Neural progenitor cell (in vitro differentiated cells): Measurements from ENCODE around the gene ZNF135. TPM values are rescaled to one million over a fixed set of nuclear protein-coding genes. Genes with fewer than 3 reads are reported as not detected.

Source experiments
- DNase-seq: peaks from one replicate; pipeline ENCODE4 v3.0.0-alpha.2; 2016; ENCODE audit warnings: low spot score
- H2AFZ ChIP-seq: fragments of 200-600 bp; sonication (generic); replicated peaks from 2 replicates; pipeline ENCODE4 v1.6.1; 2016; ENCODE audit warnings: antibody characterized with exemption
- H3F3A ChIP-seq: fragments of 200-600 bp; sonication (generic); 2 replicates; pipeline ENCODE4 v1.6.1; 2016; ENCODE audit warnings: antibody characterized with exemption, low read depth
- H3K27ac ChIP-seq: fragments of 200-600 bp; sonication (generic); 2 replicates; pipeline ENCODE4 v1.5.1; 2016; ENCODE audit warnings: mild to moderate bottlenecking
- H3K27me3 ChIP-seq: fragments of 200-600 bp; sonication (generic); 2 replicates; pipeline ENCODE4 v1.6.1; 2016; ENCODE audit warnings: mild to moderate bottlenecking, moderate library complexity
- H3K36me3 ChIP-seq: fragments of 200-600 bp; sonication (generic); 2 replicates; pipeline ENCODE4 v1.5.1; 2016
- H3K4me1 ChIP-seq: fragments of 200-600 bp; sonication (generic); 2 replicates; pipeline ENCODE4 v1.6.1; 2016; ENCODE audit warnings: mixed run types
- H3K4me2 ChIP-seq: fragments of 200-600 bp; sonication (generic); 2 replicates; pipeline ENCODE4 v1.6.1; 2016
- H3K4me3 ChIP-seq: fragments of 200-600 bp; sonication (generic); 2 replicates; pipeline ENCODE4 v1.5.1; 2016
- H3K79me2 ChIP-seq: fragments of 200-600 bp; sonication (generic); 2 replicates; pipeline ENCODE4 v1.6.1; 2016; ENCODE audit warnings: low read depth
- H3K9ac ChIP-seq: fragments of 200-600 bp; sonication (generic); 2 replicates; pipeline ENCODE4 v1.6.1; 2016
- H3K9me3 ChIP-seq: fragments of 200-600 bp; sonication (generic); 2 replicates; pipeline ENCODE4 v1.5.1; 2016; ENCODE audit warnings: low read depth
- H4K20me1 ChIP-seq: fragments of 200-600 bp; sonication (generic); 2 replicates; pipeline ENCODE4 v1.6.1; 2016; ENCODE audit warnings: low read depth
- H3K27ac Mint-ChIP-seq: 3 replicates; pipeline ENCODE4 v1.8.0; 2021; ENCODE audit warnings: mixed read lengths
- H3K27me3 Mint-ChIP-seq: 2 replicates; pipeline ENCODE4 v1.8.0; 2022; ENCODE audit warnings: low read depth, mild to moderate bottlenecking, inconsistent platforms, moderate library complexity, mixed read lengths; ENCODE audit not compliant: insufficient read depth
- H3K36me3 Mint-ChIP-seq: 3 replicates; pipeline ENCODE4 v1.8.0; 2021; ENCODE audit warnings: mixed read lengths
- H3K4me1 Mint-ChIP-seq: 3 replicates; pipeline ENCODE4 v1.8.0; 2021; ENCODE audit warnings: mixed read lengths
- H3K4me3 Mint-ChIP-seq: 3 replicates; pipeline ENCODE4 v1.8.0; 2021; ENCODE audit warnings: mild to moderate bottlenecking, moderate library complexity, mixed read lengths
- H3K9me3 Mint-ChIP-seq: 3 replicates; pipeline ENCODE4 v1.8.0; 2020; ENCODE audit warnings: mixed read lengths
- EZH2 ChIP-seq: fragments of 200-600 bp; sonication (generic); IDR thresholded peaks from 2 replicates; pipeline ENCODE4 v1.6.1; 2017; ENCODE audit warnings: antibody characterized with exemption, mild to moderate bottlenecking, moderate library complexity
- EZH2phosphoT487 ChIP-seq: fragments of 200-600 bp; sonication (generic); IDR thresholded peaks from 2 replicates; pipeline ENCODE4 v1.6.1; 2017; ENCODE audit warnings: antibody characterized with exemption
- total RNA-seq: library from RNA; depleted of rRNA; stranded (reverse); fragments of >200 nt; gene quantifications from 2 replicates; pipeline ENCODE4 v1.2.3, GENCODE V29; 2015; ENCODE audit warnings: low replicate concordance
- TF ChIP-seq, protein P1 (sequence below): fragments of 200-600 bp; sonication (generic); IDR thresholded peaks from 2 replicates; pipeline ENCODE4 v1.5.1; 2017; ENCODE audit warnings: antibody characterized with exemption, mild to moderate bottlenecking

The ZNF135 gene
- total RNA-seq, 1 donor from 2014 or later, result 11.1 TPM

- H4K20me1 ChIP-seq, result no peaks in the 10 kb centered on the region
- H3K79me2 ChIP-seq, result no peaks in the 10 kb centered on the region
- no peak overlapping the region for H3K9ac ChIP-seq
- no peak overlapping the region for H3K27ac ChIP-seq
- H2AFZ ChIP-seq, result no peak overlapping the region
- H3K4me1 ChIP-seq, result no peaks in the 10 kb centered on the region
- TF ChIP-seq EZH2phosphoT487 (no peak), EZH2 (no peak)
- TF ChIP-seq, protein P1, sequence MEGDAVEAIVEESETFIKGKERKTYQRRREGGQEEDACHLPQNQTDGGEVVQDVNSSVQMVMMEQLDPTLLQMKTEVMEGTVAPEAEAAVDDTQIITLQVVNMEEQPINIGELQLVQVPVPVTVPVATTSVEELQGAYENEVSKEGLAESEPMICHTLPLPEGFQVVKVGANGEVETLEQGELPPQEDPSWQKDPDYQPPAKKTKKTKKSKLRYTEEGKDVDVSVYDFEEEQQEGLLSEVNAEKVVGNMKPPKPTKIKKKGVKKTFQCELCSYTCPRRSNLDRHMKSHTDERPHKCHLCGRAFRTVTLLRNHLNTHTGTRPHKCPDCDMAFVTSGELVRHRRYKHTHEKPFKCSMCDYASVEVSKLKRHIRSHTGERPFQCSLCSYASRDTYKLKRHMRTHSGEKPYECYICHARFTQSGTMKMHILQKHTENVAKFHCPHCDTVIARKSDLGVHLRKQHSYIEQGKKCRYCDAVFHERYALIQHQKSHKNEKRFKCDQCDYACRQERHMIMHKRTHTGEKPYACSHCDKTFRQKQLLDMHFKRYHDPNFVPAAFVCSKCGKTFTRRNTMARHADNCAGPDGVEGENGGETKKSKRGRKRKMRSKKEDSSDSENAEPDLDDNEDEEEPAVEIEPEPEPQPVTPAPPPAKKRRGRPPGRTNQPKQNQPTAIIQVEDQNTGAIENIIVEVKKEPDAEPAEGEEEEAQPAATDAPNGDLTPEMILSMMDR, result no peak
- H3K27ac Mint-ChIP-seq, result no peak overlapping the region
- H3K36me3 Mint-ChIP-seq, result peaks cover 39% of the 10 kb centered on the region
- H3K4me1 Mint-ChIP-seq, result no peaks in the 10 kb centered on the region
- no peaks in the 10 kb centered on the region for H3F3A ChIP-seq
- no peaks in the 10 kb centered on the region for H3K27me3 ChIP-seq
- H3K27me3 Mint-ChIP-seq, result peaks cover 3% of the 10 kb centered on the region
- peaks cover 4% of the 10 kb centered on the region for H3K36me3 ChIP-seq
- no peak overlapping the region for H3K4me3 ChIP-seq
- H3K4me3 Mint-ChIP-seq, result no peak overlapping the region
- H3K9me3 ChIP-seq, result no peaks in the 10 kb centered on the region
- no peak overlapping the region for H3K4me2 ChIP-seq
- peaks cover 64% of the 10 kb centered on the region for H3K9me3 Mint-ChIP-seq
- DNase-seq, result no peak
Observed at GRCh38 chr19:58084596-58085347, 25.7 kb downstream of the ZNF135 start.

DNA sequence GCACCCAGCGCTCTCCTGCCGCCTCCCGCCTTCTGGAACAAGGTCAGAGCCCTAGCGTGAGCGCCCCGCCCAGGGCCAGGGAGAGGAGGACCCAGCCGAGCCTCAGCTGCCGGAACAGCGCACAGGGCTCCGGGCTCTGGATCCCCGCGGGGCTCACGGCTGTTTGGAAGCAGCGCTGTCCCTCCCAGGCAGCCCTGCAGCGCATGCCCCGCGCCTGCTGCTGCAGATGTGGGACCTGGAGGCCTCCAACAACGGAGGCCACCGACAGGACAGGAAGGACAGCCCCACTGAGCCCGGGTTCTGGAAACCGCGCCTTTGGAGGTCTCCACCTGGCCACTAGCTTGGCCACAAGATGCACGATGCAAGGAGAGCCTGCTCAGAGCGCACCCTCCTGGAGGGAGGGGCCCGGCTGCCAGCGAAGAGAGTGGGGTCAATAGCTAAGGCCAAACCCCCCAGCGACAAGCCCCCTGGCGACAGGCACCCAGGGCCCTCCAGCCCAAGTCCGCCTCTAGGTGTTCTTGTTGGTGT, 26.3 kb downstream of the ZNF135 start:
- Histone ChIP-seq H3K4me3 (no peak overlapping the region), H3K4me1 (no peaks in the 10 kb centered on the region), H3K27ac (no peak overlapping the region), H3K27me3 (no peaks in the 10 kb centered on the region), H3K9ac (no peak overlapping the region), H3K79me2 (no peaks in the 10 kb centered on the region), H3K4me2 (no peak overlapping the region), H4K20me1 (no peaks in the 10 kb centered on the region), H3F3A (no peaks in the 10 kb centered on the region), H2AFZ (no peak overlapping the region), H3K9me3 (no peaks in the 10 kb centered on the region), H3K36me3 (peaks cover 4% of the 10 kb centered on the region)
- DNase-seq, result no peak
- peaks cover 64% of the 10 kb centered on the region for H3K9me3 Mint-ChIP-seq
- TF ChIP-seq, protein P1, result no peak
- no peak for TF ChIP-seq EZH2
- TF ChIP-seq EZH2phosphoT487, result no peak
- no peak overlapping the region for H3K4me3 Mint-ChIP-seq
- H3K4me1 Mint-ChIP-seq, result no peaks in the 10 kb centered on the region
- peaks cover 3% of the 10 kb centered on the region for H3K27me3 Mint-ChIP-seq
- H3K27ac Mint-ChIP-seq, result no peak overlapping the region
- H3K36me3 Mint-ChIP-seq, result peaks cover 44% of the 10 kb centered on the region

- Histone ChIP-seq H3K79me2 (no peaks in the 10 kb centered on the region), H3K36me3 (peaks cover 4% of the 10 kb centered on the region), H3K27me3 (no peaks in the 10 kb centered on the region), H3K9me3 (no peaks in the 10 kb centered on the region), H3K4me1 (no peaks in the 10 kb centered on the region), H3K4me2 (no peak overlapping the region), H3K4me3 (no peak overlapping the region), H3K27ac (no peak overlapping the region), H3F3A (no peaks in the 10 kb centered on the region), H4K20me1 (no peaks in the 10 kb centered on the region), H2AFZ (no peak overlapping the region), H3K9ac (no peak overlapping the region)
- H3K4me3 Mint-ChIP-seq, result no peak overlapping the region
- peaks cover 9% of the 10 kb centered on the region for H3K27me3 Mint-ChIP-seq
- no peak overlapping the region for H3K27ac Mint-ChIP-seq
- peaks cover 49% of the 10 kb centered on the region for H3K36me3 Mint-ChIP-seq
- no peak for DNase-seq
- H3K4me1 Mint-ChIP-seq, result no peaks in the 10 kb centered on the region
- TF ChIP-seq EZH2 (no peak), EZH2phosphoT487 (no peak)
- TF ChIP-seq, protein P1, result no peak
- H3K9me3 Mint-ChIP-seq, result peaks cover 60% of the 10 kb centered on the region
Observed at GRCh38 chr19:58086825-58087710, 28.0 kb downstream of the ZNF135 start.
